ENCODE data around the gene POPDC2. TPM values are rescaled to one million over a fixed set of nuclear protein-coding genes. Genes with fewer than 3 reads are reported as not detected.
"Not testable (repeated sequence)": the region's sequence is repeated elsewhere in the genome, so short reads cannot be mapped to it uniquely, and the experiment has no call there.

Gene POPDC2
- total RNA-seq, 1 experiment from 2014 or later: 0.07 TPM

- no peaks in the 10 kb centered on the region for H3K36me3 ChIP-seq
- no peaks in the 10 kb centered on the region for H3K27me3 ChIP-seq
- H3K9me3 ChIP-seq: 0 out of 2 replicates have a peak, but pooled peaks cover 2% of the 10 kb centered on the region
- H3K4me3 ChIP-seq: no peak overlapping the region
- no peak for DNase-seq
Observed at GRCh38 chr3:119604878-119605277, 55.5 kb downstream of the POPDC2 start.

GRCh38 chr3:119602676-119603075 lies 57.7 kb downstream of the POPDC2 start:
- no peak for DNase-seq
- Histone ChIP-seq H3K36me3 (no peaks in the 10 kb centered on the region), H3K4me3 (no peak overlapping the region), H3K9me3 (0 out of 2 replicates have a peak, but pooled peaks cover 2% of the 10 kb centered on the region), H3K27me3 (no peaks in the 10 kb centered on the region)

GRCh38 chr3:119601154-119601553 lies 59.2 kb downstream of the POPDC2 start:
- H3K4me3 ChIP-seq: no peak overlapping the region
- no peaks in the 10 kb centered on the region for H3K36me3 ChIP-seq
- H3K27me3 ChIP-seq: no peaks in the 10 kb centered on the region
- DNase-seq: no peak
- H3K9me3 ChIP-seq: no peaks in the 10 kb centered on the region

GRCh38 chr3:119600732-119601131 lies 59.7 kb downstream of the POPDC2 start:
- Histone ChIP-seq H3K4me3 (no peak overlapping the region), H3K36me3 (no peaks in the 10 kb centered on the region), H3K9me3 (no peaks in the 10 kb centered on the region), H3K27me3 (no peaks in the 10 kb centered on the region)
- no peak for DNase-seq

GRCh38 chr3:119599558-119600174 lies 60.7 kb downstream of the POPDC2 start:
- H3K9me3 ChIP-seq: no peaks in the 10 kb centered on the region
- no peak for DNase-seq
- H3K36me3 ChIP-seq: no peaks in the 10 kb centered on the region
- H3K27me3 ChIP-seq: no peaks in the 10 kb centered on the region
- no peak overlapping the region for H3K4me3 ChIP-seq

- Histone ChIP-seq H3K27me3 (no peaks in the 10 kb centered on the region), H3K9me3 (no peaks in the 10 kb centered on the region), H3K4me3 (no peak overlapping the region), H3K36me3 (no peaks in the 10 kb centered on the region)
- DNase-seq: no peak
Observed at GRCh38 chr3:119598410-119599098, 61.8 kb downstream of the POPDC2 start.

GRCh38 chr3:119597548-119598288 lies 62.7 kb downstream of the POPDC2 start, which contains the start of gene PLA1A:
PLA1A (plus strand) TSS chr3:119597885; CDS start chr3:119597914, 29 bp downstream.
- Histone ChIP-seq H3K27me3 (no peaks in the 10 kb centered on the region; the same call in 1 of the 2 replicates), H3K36me3 (no peaks in the 10 kb centered on the region), H3K9me3 (no peaks in the 10 kb centered on the region), H3K4me3 (no peak within 1 kb of the TSS)
- no peak for DNase-seq

GRCh38 chr3:119596398-119596797 lies 64.0 kb downstream of the POPDC2 start:
- Histone ChIP-seq H3K9me3 (no peaks in the 10 kb centered on the region), H3K36me3 (no peaks in the 10 kb centered on the region), H3K27me3 (no peaks in the 10 kb centered on the region; the same call in 1 of the 2 replicates), H3K4me3 (no peak overlapping the region)
- no peak for DNase-seq

- Histone ChIP-seq H3K9me3 (no peaks in the 10 kb centered on the region), H3K4me3 (no peak overlapping the region), H3K36me3 (no peaks in the 10 kb centered on the region), H3K27me3 (no peaks in the 10 kb centered on the region; the same call in 1 of the 2 replicates)
- DNase-seq: no peak
Observed at GRCh38 chr3:119595639-119596334, 64.6 kb downstream of the POPDC2 start.

GRCh38 chr3:119594929-119595328 lies 65.5 kb downstream of the POPDC2 start:
- H3K4me3 ChIP-seq, H3K36me3 ChIP-seq, H3K9me3 ChIP-seq, H3K27me3 ChIP-seq, DNase-seq: not testable (repeated sequence)

GRCh38 chr3:119594066-119594465 lies 66.3 kb downstream of the POPDC2 start:
- no peaks in the 10 kb centered on the region; the same call in 1 of the 2 replicates for H3K27me3 ChIP-seq
- no peak overlapping the region for H3K4me3 ChIP-seq
- H3K36me3 ChIP-seq: no peaks in the 10 kb centered on the region
- H3K9me3 ChIP-seq: 0 out of 2 replicates have a peak, but pooled peaks cover 2% of the 10 kb centered on the region
- no peak for DNase-seq

GRCh38 chr3:119592861-119593260 lies 67.5 kb downstream of the POPDC2 start:
- H3K4me3 ChIP-seq: no peak overlapping the region
- H3K27me3 ChIP-seq: no peaks in the 10 kb centered on the region; the same call in 1 of the 2 replicates
- H3K36me3 ChIP-seq: no peaks in the 10 kb centered on the region
- no peak for DNase-seq
- 0 out of 2 replicates have a peak, but pooled peaks cover 2% of the 10 kb centered on the region for H3K9me3 ChIP-seq

Other genes starting within 250 kb of the POPDC2 start
- 27.9 and 37.9 TPM in 2 replicates for gene TMEM39A, start 197.0 kb downstream of the POPDC2 start, total RNA-seq (2014; rRNA removed; shearing (Covaris generic); ENCODE audit: low replicate concordance)
- 12.4 and 24.8 TPM in 2 replicates for gene POGLUT1, start 191.6 kb downstream of the POPDC2 start, total RNA-seq (2014; rRNA removed; shearing (Covaris generic); ENCODE audit: low replicate concordance)
- 73.8 and 95.4 TPM in 2 replicates for gene TIMMDC1, start 162.0 kb downstream of the POPDC2 start, total RNA-seq (2014; rRNA removed; shearing (Covaris generic); ENCODE audit: low replicate concordance)
- gene CD80, start 101.0 kb downstream of the POPDC2 start, total RNA-seq (2014; rRNA removed; shearing (Covaris generic); ENCODE audit: low replicate concordance): not detected in 2 replicates
- gene ADPRH, start 81.1 kb downstream of the POPDC2 start, total RNA-seq (2014; rRNA removed; shearing (Covaris generic); ENCODE audit: low replicate concordance): 0.69 and 3.4 TPM in 2 replicates
- not detected in 2 replicates for gene PLA1A, start 62.7 kb downstream of the POPDC2 start, total RNA-seq (2014; rRNA removed; shearing (Covaris generic); ENCODE audit: low replicate concordance)
- gene COX17, start 16.8 kb upstream of the POPDC2 start, total RNA-seq (2014; rRNA removed; shearing (Covaris generic); ENCODE audit: low replicate concordance): 1.7 and 15.3 TPM in 2 replicates
- 0.47 and 1.1 TPM in 2 replicates for gene CFAP91, start 42.4 kb upstream of the POPDC2 start, total RNA-seq (2014; rRNA removed; shearing (Covaris generic); ENCODE audit: low replicate concordance)
- gene NR1I2, start 121.5 kb upstream of the POPDC2 start, total RNA-seq (2014; rRNA removed; shearing (Covaris generic); ENCODE audit: low replicate concordance): not detected in 2 replicates